HepG2 (cell line): ENCODE measurements around the gene RCOR1. TPM values are rescaled to one million over a fixed set of nuclear protein-coding genes. Genes with fewer than 3 reads are reported as not detected.

ENCODE experiments used
- ADNP ChIP-seq: sonication (generic); formaldehyde crosslinking; IDR thresholded peaks from 2 replicates; pipeline ENCODE4 v1.4.0; 2020; ENCODE audit warnings: missing genetic modification reagents
- ARNT2 ChIP-seq: sonication (generic); formaldehyde crosslinking; IDR thresholded peaks from 2 replicates; pipeline ENCODE4 v1.8.0; 2022; ENCODE audit warnings: mild to moderate bottlenecking, low read depth, missing genetic modification reagents, moderate library complexity
- ATF7 ChIP-seq, 2 experiments: fragments of 450-650 bp in 1 of 2; sonication (generic) in 1 of 2; formaldehyde crosslinking in 1 of 2; IDR thresholded peaks; 2 replicates each; pipeline versions ENCODE4 v1.4.0 to v1.6.1; 2016 to 2020; ENCODE audit warnings: antibody characterized with exemption in 1 of 2, mild to moderate bottlenecking in 1 of 2, missing genetic modification reagents in 1 of 2
- BHLHE40 ChIP-seq: IDR thresholded peaks from 2 replicates; pipeline ENCODE4 v1.6.1; 2011; ENCODE audit warnings: low read length, improper control_type of control experiment
- CBX1 ChIP-seq: IDR thresholded peaks from one replicate; pipeline ENCODE4 v1.6.1; 2016; ENCODE audit warnings: antibody characterized with exemption, low read depth
- CEBPG ChIP-seq: IDR thresholded peaks from 2 replicates; pipeline ENCODE4 v1.6.1; 2016
- FOSL1 ChIP-seq: sonication (generic); formaldehyde crosslinking; IDR thresholded peaks from 2 replicates; pipeline ENCODE4 v1.9.0; 2021; ENCODE audit warnings: missing genetic modification reagents, borderline replicate concordance
- FOSL2 ChIP-seq: sonication (generic); formaldehyde crosslinking; IDR thresholded peaks from 2 replicates; pipeline ENCODE4 v1.4.0; 2020; ENCODE audit warnings: missing genetic modification reagents
- HNF4G ChIP-seq, 2 experiments: sonication (generic) in 1 of 2; formaldehyde crosslinking in 1 of 2; IDR thresholded peaks; 2 replicates each; pipeline versions ENCODE4 v1.4.0 to v1.6.1; 2011 to 2020; ENCODE audit warnings: borderline replicate concordance in 2 of 2, low read depth in 2 of 2, mild to moderate bottlenecking in 2 of 2, low read length in 1 of 2, missing genetic modification reagents in 1 of 2, moderate library complexity in 1 of 2
- KDM4B ChIP-seq: sonication (generic); formaldehyde crosslinking; IDR thresholded peaks from 2 replicates; pipeline ENCODE4 v1.4.0; 2020; ENCODE audit warnings: missing genetic modification reagents
- PITX1 ChIP-seq: sonication (generic); formaldehyde crosslinking; IDR thresholded peaks from 2 replicates; pipeline ENCODE4 v1.5.1; 2020; ENCODE audit warnings: mild to moderate bottlenecking, missing genetic modification reagents
- PREB ChIP-seq: sonication (generic); formaldehyde crosslinking; IDR thresholded peaks from 2 replicates; pipeline ENCODE4 v1.4.0; 2020; ENCODE audit warnings: missing genetic modification reagents
- RARG ChIP-seq: sonication (generic); formaldehyde crosslinking; IDR thresholded peaks from 2 replicates; pipeline ENCODE4 v1.4.0; 2020; ENCODE audit warnings: low read depth, mild to moderate bottlenecking, missing genetic modification reagents
- RXRA ChIP-seq: sonication (generic); formaldehyde crosslinking; IDR thresholded peaks from 2 replicates; pipeline ENCODE4 v1.5.1; 2020; ENCODE audit warnings: missing genetic modification reagents
- SATB2 ChIP-seq: sonication (generic); formaldehyde crosslinking; IDR thresholded peaks from 2 replicates; pipeline ENCODE4 v1.5.0; 2020; ENCODE audit warnings: missing genetic modification reagents
- TBP ChIP-seq: sonication (generic); formaldehyde crosslinking; IDR thresholded peaks from 2 replicates; pipeline ENCODE4 v1.5.0; 2020; ENCODE audit warnings: missing genetic modification reagents
- TBX2 ChIP-seq: sonication (generic); formaldehyde crosslinking; IDR thresholded peaks from 2 replicates; pipeline ENCODE4 v1.5.0; 2020; ENCODE audit warnings: missing genetic modification reagents, mild to moderate bottlenecking, borderline replicate concordance
- TSC22D2 ChIP-seq: sonication (generic); formaldehyde crosslinking; IDR thresholded peaks from 2 replicates; pipeline ENCODE4 v1.5.1; 2020; ENCODE audit warnings: missing genetic modification reagents, mild to moderate bottlenecking, borderline replicate concordance
- ZBTB20 ChIP-seq: sonication (generic); formaldehyde crosslinking; IDR thresholded peaks from 2 replicates; pipeline ENCODE4 v1.8.1; 2023; ENCODE audit warnings: missing genetic modification reagents, low read depth, mild to moderate bottlenecking, borderline replicate concordance
- ZFP36L2 ChIP-seq: sonication (generic); formaldehyde crosslinking; IDR thresholded peaks from 2 replicates; pipeline ENCODE4 v1.4.0; 2020; ENCODE audit warnings: missing genetic modification reagents
- ZNF234 ChIP-seq: sonication (generic); formaldehyde crosslinking; conservative IDR thresholded peaks from 2 replicates; pipeline ENCODE4 v1.5.1; 2020; ENCODE audit warnings: mild to moderate bottlenecking, missing genetic modification reagents
- ZNF512B ChIP-seq: sonication (generic); formaldehyde crosslinking; IDR thresholded peaks from 2 replicates; pipeline ENCODE4 v1.5.1; 2020; ENCODE audit warnings: missing genetic modification reagents, mild to moderate bottlenecking, borderline replicate concordance
- ZNF709 ChIP-seq: sonication (generic); formaldehyde crosslinking; IDR thresholded peaks from 2 replicates; pipeline ENCODE4 v1.5.0; 2020; ENCODE audit warnings: mild to moderate bottlenecking, missing genetic modification reagents
- ZNF747 ChIP-seq: sonication (generic); formaldehyde crosslinking; IDR thresholded peaks from 2 replicates; pipeline ENCODE4 v1.8.1; 2023; ENCODE audit warnings: missing genetic modification reagents, mild to moderate bottlenecking, borderline replicate concordance
- ZNF878 ChIP-seq: sonication (generic); formaldehyde crosslinking; IDR thresholded peaks from 2 replicates; pipeline ENCODE4 v1.8.1; 2023; ENCODE audit warnings: mild to moderate bottlenecking, missing genetic modification reagents, moderate library complexity
- ZSCAN30 ChIP-seq: sonication (generic); formaldehyde crosslinking; IDR thresholded peaks from 2 replicates; pipeline ENCODE4 v1.5.0; 2020; ENCODE audit warnings: mild to moderate bottlenecking, missing genetic modification reagents
- polyA plus RNA-seq, 8 experiments: library from polyadenylated mRNA; depleted of rRNA in 3 of 8; stranded (reverse) in 7 of 8; unstranded in 1 of 8; fragments of >200 nt; fragmentation: Illumina TruSeq in 4 of 8; extraction: Trizol in 4 of 8; gene quantifications; 2 replicates each; pipeline versions ENCODE4 v1.2.1 to v1.2.3, GENCODE V29; 2011 to 2016; ENCODE audit warnings: low read depth in 4 of 8, missing spikeins in 1 of 8, mixed read lengths in 1 of 8; ENCODE audit not compliant: insufficient read depth in 1 of 8
- total RNA-seq, 5 experiments: library from RNA; depleted of rRNA; stranded (reverse); fragments of >200 nt; fragmentation: Illumina TruSeq; extraction: Trizol; gene quantifications; 2 replicates each; pipeline ENCODE4 v1.2.3, GENCODE V29; 2016; ENCODE audit warnings: low read depth in 1 of 5

The RCOR1 gene
- total and polyA plus RNA-seq, 2 of the 13 experiments (the other 11 are each of a cell fraction or from before 2014, with no cell fraction given), result 10.2 to 11.1 TPM

DNA sequence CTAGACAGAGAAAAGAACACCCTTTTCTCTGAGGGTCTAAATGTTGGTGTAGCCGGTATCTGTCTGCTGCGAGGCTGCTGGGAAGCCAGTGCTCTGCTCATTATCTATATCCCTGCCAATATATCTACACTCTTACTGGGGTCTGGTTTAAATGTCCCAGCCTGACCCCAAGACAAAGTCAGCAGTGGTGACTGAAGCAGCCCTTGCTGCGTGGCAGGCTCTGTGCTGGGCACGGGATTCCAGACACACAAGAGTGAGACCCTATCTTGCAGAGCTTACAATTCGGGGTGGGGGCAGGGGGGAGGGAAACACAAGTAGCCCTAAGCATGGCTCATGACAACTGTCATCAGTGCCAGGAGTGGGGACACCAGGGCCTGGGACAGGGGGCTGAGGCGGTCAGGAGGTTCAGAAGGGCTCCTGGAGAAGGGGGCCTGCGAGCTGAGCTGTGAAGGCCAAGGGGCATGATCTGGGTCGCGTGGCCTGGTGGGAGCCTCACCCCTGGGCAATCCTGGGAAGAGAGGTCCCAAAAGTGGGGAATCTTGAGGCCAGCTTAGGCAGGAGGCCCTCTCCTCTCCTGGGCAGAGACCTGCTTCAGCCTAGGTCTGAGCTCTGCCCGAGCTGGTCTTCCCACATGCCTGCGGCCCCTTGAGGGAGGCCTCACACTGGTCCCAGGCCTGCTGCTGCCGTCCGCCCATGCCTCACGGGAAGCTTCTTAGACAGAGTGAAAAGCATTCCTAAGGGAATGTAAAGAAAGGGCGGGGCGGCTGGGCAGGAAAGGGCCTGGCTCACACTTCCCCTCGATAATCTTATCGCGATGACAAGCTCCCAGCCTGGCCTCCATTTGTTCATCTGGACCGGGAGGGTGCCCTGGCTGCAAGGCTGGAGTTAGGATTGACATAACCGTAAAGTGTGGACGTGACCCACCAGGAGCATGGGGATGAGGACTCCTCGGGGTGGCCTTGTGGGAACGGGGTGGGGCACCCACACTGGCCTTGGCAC lies 7.3 kb upstream of the RCOR1 start (continued):
- no peak for TF ChIP-seq FOSL2 (CRISPR knock-in tag)
- TF ChIP-seq TSC22D2 (CRISPR knock-in tag), result no peak
- peak; percentile 62; the same call in 1 of the 2 replicates for TF ChIP-seq ZBTB20
- no peak for TF ChIP-seq PREB
- TF ChIP-seq RARG (CRISPR knock-in tag), result no peak
- TF ChIP-seq ZNF747, result no peak
- TF ChIP-seq CBX1, result no peak
- no peak for TF ChIP-seq ZNF234 (CRISPR knock-in tag)
- 0 out of 2 replicates have a peak, but pooled peaks have one; percentile 17 for TF ChIP-seq RXRA
- no peak for TF ChIP-seq SATB2 (CRISPR knock-in tag)
- no peak for TF ChIP-seq ADNP (CRISPR knock-in tag)
- TF ChIP-seq TBX2 (CRISPR knock-in tag), result no peak
- TF ChIP-seq ZSCAN30 (CRISPR knock-in tag), result no peak
- 0 out of 2 replicates have a peak, but pooled peaks have one; percentile 9 for TF ChIP-seq PITX1
- no peak for TF ChIP-seq ZFP36L2
- no peak for TF ChIP-seq ATF7 (IDR thresholded peaks at IDR 0.05)
- TF ChIP-seq ATF7 (CRISPR knock-in tag; IDR thresholded peaks at IDR 0.05), result no peak
- no peak for TF ChIP-seq FOSL1
- no peak for TF ChIP-seq BHLHE40
- TF ChIP-seq ARNT2 (CRISPR knock-in tag), result no peak
- TF ChIP-seq KDM4B (CRISPR knock-in tag), result no peak
- 0 out of 2 replicates have a peak, but pooled peaks have one; percentile 44 for TF ChIP-seq ZNF709 (CRISPR knock-in tag)
- no peak for TF ChIP-seq CEBPG
- no peak for TF ChIP-seq HNF4G (IDR thresholded peaks at IDR 0.05; ENCODE audit: borderline replicate concordance, low read depth, low read length)
- TF ChIP-seq HNF4G (CRISPR knock-in tag; IDR thresholded peaks at IDR 0.05; ENCODE audit: borderline replicate concordance, low read depth), result no peak
- no peak for TF ChIP-seq ZNF878 (CRISPR knock-in tag)
- TF ChIP-seq ZNF512B (CRISPR knock-in tag), result 0 out of 2 replicates have a peak, but pooled peaks have one; percentile 34
- no peak for TF ChIP-seq TBP (CRISPR knock-in tag)
